NCI-H128 (cell line): ENCODE results near the gene IFT81.
"Not testable (repeated sequence)": the region's sequence is repeated elsewhere in the genome, so short reads cannot be mapped to it uniquely, and the experiment has no call there.

ENCODE experiments used
- DNase-seq: peaks from one replicate; lab custom pipeline; 2025; ENCODE audit not compliant: unreplicated experiment; lab: John Stamatoyannopoulos, UW

Gene IFT81

DNA sequence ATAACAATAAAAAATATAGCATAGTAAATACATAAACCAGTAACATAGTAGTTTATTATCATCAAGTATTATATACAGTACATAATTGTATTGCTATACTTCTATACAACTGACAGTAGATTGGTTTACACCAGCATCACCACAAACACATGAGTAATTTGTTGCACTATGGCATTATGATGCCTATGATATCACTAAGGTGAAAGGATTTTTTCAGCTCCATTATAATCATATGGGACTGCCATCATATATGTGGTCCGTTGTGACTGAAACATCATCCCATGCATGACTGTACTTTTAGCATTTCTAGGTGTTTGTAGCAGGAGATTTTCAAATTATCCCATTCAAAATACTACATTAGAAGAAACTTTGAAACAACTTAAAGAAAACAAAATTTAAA is 77.8 kb downstream of the IFT81 start:
- DNase-seq = no peak

DNA sequence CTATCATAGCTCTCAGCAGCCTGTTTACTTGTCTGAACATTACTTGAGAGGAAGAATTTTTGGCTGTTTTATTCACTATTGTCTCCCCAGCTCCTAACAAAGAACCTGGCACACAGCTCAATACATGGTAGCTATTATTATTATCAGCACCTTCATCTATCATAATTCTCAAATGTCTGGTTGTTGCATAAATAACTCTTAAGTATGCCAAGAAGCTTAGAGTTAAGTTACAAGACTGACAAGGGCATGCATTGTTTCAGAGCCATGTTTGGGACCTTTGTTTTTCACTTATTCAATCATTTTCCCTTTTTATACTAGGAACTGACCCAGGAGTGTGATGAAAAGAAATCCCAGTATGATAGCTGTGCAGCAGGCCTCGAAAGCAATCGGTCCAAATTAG is 79.4 kb downstream of the IFT81 start:
- no peak for DNase-seq

DNA sequence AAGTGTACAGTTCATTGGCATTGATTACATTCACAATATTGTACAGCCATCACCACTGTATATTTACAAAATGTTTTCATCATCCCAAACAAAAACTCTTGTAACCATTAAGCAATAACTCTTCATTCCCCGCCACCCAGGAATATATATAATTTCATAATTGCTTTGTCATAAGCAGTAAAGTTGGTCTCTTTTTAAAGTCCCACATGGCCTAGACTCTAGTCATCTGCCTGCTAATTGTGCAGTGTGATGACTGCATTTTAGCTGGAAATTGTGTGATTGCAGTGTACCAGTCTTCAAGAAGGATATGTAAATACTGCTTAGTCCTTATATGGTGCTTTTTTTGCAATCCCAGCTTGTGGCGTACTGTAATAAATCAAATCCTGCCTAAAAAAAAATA is 81.8 kb downstream of the IFT81 start:
- no peak for DNase-seq

DNA sequence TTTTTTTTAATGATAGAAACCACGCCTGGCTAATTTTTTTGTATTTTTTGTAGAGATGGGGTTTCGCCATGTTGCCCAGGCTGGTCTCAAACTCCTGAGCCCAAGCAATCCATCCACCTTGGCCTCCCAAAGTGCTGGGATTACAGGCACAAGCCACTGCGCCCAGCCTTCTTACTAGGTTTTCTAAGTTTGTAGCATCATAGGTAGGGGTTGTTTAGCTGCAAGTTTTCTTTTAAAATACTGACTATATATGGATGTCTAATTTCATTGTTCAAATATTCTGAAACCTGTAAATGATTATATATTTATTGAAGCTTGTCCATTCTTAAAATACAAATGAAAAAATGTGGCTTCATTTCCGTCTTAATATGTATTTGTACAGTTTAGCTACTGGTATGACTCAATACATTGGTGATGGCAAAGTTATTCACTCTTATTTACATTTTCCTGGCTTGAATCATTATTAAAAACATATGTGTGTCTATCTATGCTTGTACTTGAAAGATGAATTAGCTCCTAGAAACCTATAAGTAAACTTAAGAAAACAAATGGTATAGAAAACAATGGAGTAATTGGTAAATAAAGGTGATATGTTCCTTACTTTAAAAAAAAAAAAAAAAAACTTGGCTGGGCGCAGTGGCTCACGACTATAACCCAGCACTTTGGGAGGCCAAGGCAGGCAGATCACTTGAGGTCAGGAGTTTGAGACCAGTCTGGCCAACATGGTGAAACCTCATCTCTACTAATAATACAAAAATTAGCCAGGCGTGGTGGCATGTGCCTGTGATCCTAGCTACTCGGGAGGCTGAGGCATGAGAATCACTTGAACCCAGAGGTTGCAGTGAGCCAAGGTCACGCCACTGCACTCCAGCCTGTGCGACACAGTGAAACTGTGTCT is 87.7 kb downstream of the IFT81 start:
- not testable (repeated sequence) for DNase-seq

DNA sequence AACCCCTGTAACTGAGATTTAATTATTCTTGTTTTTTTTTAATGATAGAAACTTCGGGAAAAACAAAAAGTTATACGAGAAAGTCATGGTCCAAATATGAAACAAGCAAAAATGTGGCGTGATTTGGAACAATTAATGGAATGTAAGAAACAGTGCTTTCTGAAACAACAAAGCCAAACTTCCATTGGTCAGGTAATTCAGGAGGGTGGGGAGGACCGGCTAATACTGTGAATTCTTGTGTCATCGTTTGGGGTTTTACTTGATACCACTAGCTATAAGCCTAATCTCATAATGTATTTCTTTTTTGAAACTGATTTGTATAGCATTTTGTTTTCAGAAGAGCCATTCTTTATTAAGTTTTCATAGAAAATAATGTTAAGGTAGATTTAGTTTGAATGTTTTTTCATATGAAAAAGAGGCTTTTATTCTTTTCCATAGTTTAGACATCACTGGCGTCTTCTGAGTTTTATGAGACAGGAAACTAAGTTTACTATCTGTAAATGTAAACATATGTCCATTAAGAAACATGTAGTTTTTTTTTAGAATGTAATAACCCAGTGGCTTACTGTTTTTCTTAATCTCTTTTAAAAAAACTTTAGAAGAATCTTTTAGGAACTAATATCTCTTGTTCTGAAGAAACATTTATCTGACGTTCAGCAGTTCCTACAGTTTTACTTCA is 94.0 kb downstream of the IFT81 start:
- DNase-seq = no peak

DNA sequence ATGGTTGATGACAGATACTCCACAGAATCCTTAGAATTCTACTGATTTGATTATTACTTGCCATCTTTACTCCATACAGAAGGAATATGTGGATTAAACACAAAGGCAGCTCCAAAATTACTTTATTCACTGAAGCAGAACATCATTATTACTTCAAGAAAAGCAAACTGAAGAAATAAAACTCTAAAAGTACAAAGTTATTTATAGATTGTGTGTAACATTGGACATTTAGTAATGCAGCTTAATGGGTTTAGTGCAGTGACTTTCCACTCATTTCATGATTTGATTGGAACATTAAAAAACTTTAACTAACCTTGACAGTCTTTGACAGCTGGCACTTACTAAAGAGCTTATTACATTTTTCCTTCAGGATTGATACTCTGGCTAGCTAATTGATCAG is 97.9 kb downstream of the IFT81 start:
- no peak for DNase-seq

DNA sequence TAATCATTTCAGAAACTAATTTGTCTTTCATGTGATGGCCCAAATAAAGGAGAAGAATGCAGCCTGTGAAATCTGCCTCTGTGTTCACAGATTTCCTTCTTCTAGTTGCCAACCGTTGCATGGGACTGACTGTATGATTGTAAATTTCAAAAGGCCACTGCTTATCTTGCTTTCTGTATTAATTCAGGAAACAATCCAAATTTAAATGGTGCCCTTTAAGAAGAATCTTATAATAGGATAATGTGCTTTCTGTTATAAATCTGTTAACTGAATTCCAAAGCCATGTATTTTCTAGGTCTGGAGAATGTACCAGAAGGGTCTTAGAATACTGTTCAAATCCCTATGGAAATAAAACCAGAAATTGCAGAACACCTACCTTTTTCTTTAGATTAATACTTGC is 98.3 kb downstream of the IFT81 start:
- no peak for DNase-seq

DNA sequence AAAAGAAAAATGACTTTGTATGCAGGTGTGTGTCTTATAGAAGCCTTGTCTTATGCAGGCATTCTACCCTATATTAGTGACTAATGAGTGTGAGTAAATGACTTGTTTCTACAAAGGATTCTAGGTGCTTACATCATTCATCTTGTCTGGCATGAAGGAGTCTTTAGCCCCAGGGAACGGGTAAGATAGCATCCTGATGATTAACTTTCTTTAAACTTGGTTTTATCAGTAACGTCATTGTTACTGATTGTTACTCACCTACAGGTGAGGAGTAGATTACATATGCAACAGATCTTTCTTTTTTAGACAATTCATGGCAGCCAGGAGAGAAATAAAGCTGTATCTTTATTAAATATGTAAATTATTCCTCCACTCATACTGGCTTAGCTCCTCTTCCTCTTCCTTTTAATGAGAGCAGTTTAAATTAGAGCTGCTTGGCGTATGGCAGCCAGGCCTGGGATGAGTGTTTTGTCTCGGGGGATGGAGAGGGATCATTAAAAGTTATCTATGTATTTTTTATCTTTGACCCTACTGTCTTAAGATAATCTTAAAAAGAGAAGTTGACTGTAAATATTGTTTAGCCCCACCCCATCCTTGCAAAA is 99.7 kb downstream of the IFT81 start:
- DNase-seq = no peak

DNA sequence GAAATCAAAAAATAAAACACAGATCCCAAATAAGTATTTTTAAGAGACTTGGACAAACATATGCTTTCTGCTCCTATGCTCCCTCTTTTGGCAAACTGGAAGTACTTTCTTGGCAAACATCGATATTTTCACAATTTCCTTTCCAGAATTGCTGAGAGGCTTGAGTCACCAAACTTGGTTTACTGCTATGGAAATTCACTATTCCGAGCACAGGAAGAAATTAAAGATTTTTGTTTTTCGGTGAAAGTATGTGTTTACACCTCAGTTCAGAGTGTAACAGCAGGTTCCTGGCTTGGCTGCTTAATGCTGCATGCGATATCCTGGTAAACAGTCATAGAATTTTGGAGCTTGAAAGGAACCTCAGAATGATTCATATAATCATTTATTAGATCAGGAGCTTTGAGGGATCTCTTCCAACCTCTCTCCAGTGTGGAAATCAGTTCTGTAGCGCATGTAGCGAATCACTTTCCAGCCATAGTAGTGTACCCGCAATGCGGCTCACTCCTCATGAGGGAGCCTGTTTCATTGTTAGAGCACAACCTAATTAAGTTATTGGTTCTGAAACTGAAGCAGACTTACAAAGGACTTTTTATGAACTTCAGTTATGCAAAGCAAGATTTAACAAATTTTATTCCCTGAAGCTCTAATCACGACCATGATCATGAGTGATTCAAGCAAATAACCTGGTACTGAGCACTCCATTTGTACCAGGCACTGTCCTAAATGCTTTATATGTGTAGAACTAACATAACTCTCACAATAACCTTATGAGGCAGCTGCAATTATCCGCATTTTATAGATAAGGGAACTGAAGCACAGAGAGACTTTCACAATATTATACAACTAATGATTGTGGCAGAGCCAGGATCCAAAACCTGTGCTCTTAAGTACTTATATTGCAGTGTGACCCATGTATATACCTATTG is 100.5 kb downstream of the IFT81 start:
- no peak for DNase-seq

DNA sequence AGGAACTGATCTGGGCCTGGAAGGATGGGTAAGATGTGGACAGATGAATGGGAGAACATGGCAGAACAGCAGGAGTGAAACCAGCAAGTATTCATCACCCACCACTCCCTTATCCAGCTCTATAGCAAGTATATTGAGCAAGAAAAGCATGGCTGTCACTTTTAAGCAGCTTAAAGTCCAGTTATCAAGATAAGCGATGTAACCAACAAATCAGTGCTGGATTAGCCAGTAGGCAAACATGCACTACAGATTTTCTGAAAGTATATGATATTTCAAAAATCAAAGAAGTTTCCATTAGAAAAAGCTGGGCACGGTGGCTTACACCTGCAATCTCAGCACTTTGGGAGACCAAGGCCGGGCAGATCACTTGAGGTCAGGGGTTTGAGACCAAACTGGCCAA is 103.0 kb downstream of the IFT81 start:
- DNase-seq = no peak

DNA sequence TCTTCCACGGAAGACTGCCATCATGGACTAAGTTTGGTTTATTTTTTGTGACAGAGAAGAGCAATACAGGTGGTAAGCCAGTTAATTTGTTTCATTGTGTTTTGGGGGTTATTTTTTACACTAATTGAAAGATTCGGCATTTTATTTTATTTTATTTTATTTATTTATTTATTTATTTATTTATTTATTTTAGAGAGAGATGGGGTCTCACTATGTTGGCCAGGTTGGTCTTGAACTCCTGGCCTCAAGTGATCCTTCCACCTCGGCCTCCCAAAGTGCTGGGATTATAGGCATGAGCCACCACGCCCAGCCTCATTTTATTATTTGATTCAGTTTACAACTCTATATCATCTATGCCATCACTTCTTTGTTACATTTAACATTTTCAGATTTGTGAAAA is 104.2 kb downstream of the IFT81 start:
- not testable (repeated sequence) for DNase-seq

DNA sequence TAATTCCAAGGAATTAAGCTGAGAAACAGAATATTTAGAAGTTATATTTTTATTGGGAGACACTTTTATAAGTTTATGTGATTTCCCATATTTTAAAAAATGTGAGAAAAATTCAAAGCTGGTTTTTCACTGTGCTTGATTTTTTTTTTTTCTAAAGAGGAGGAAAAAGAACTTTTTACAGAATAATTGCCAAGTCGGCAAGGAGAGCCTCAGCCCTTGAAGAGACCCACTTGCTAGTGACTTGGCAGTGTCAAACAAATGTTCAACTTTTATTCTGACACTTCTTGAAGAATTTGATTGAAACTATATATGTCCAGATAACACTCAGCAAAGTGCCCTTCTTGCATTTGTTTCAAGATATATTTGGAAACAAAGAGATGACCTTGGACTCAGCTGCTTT is 104.6 kb downstream of the IFT81 start:
- DNase-seq = no peak

DNA sequence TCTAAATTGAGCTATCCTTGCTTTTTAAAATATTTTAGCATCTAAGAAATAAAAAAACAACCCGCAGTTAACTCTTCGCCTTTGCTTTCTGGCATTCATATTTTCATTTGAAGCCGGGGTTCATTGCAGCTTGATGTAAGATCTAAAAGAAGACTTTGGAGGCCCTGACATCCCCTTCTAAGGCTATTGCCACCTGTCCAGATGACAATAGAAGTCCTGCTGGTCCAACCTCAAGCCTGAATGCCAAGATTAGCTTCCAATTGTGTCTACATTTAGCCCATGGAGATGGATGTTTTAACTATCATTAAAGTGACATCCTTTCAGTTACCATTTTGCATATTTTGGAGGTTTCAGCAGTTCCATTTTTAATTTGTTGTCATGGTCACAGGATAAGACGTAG is 105.3 kb downstream of the IFT81 start:
- DNase-seq = no peak

DNA sequence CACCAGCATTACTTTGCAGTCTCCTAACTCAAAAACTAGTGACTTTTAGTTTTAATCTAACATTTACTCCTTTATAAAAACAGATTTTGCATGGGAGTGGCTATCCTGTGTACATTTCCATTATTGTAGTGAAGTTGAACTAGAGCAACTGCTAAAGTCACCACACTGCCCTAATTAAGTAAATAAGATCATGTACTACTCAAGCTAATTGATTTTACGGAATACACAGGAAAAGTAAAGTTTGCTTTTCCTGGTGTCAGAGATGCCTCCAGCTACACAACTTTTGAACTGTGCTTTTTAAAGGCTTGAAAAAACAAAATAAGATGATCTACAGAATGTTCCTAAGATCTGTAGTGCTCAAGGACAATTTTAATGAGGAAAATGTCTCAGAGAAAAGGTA is 106.5 kb downstream of the IFT81 start:
- DNase-seq = no peak

DNA sequence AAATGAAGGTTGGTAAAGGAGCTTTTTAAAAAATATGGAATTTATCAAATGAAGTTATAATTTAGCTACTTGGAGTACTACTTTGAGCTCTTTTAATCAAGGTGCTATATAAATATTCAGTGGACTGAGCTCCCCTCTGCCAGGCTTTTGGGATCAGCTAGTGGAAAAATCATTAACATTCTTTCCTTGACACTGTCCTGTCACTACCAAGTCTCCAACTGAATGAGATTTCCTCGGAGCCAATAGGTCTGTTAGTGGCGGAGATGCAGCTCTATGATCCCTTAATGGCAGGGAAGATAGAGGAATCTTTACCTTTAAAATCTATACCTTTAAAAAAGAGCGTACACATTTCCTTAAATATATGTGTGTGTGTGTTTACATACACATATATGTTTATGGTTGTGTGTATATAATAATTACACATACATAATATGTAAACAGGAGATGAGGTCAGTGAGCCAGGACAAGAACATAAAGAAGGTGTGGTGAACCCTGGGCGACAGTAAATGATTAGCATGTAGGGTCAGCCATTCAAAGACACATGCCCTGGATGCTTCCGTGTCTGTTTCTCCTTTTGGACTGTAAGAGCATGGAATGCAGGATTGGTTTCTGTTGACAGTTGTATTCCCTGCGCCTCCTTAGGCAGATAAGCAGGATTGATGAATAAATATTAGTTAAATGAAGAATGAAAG is 109.2 kb downstream of the IFT81 start:
- no peak for DNase-seq

DNA sequence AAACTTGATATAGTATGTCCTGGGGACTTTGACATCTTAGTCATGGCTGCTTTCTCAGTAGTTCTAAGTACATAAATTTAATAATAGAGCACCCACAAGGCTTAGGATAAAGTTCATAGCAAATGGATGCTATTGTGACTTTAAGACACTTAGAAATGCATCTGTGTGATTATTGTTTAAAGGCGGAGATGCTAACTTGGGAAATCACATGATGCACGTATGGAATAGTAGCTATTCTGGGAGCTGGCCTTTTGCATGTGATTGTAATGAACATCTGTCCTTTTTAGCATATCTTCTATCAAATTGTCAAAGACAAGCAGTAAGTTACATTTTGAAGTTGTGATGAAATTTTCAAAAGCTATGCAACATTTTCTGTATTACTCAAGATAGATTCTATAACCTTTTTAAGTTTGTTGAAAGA is 110.2 kb downstream of the IFT81 start:
- no peak for DNase-seq

DNA sequence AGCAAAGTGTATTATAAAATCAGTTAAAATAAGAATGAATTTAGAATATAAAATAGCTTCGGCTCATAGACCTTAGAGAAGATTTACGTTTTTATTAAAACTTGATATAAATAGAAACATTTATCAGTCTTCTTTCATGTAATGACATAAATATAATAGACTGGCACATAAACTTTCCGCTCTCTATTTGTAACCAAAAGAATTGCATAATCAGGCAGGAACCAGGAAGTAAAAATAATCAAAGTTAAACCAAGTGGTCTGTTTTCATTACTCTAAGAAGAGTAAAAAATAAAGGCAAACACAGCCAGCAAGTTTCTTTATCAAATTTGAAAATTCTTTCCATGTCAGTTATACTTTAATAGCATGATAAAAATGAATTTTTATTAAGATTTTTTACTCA is 110.6 kb downstream of the IFT81 start:
- no peak for DNase-seq

DNA sequence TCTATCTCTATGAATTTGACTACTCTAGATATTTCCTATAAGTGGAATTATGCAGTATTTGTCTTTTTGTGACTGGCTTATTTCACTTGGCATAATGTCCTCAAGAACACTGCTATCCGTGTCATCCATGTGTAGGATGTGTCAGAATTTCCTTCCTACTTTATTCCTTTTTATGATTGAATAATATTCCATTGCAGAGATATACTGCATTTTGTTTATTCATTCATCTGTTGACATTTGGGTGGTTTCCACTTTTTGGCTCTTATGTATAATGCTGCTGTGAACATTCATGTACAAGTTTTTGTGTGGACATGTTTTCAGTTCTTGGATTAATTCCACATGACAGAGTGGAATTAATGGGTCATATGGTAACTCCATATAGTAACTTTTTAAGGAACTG is 111.2 kb downstream of the IFT81 start:
- no peak for DNase-seq

DNA sequence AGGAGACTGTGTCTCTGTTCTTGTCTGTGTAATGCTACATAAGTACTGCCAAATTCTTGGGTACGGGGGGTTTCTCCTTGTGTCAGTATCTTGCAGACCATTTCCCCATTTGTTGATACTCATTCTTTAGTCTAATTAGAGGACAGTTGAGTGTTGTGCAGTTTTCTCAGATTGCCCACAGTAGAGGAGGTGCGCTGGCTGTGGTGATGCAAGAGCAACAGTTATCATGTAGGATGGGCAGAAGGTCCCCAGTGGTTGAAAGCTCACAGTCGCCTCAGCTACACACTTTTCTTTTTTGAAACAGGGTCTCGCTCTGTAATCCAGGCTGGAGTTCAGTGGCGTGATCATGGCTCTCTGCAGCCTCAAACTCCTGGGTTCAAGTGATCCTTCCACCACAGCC is 119.1 kb downstream of the IFT81 start:
- no peak for DNase-seq

DNA sequence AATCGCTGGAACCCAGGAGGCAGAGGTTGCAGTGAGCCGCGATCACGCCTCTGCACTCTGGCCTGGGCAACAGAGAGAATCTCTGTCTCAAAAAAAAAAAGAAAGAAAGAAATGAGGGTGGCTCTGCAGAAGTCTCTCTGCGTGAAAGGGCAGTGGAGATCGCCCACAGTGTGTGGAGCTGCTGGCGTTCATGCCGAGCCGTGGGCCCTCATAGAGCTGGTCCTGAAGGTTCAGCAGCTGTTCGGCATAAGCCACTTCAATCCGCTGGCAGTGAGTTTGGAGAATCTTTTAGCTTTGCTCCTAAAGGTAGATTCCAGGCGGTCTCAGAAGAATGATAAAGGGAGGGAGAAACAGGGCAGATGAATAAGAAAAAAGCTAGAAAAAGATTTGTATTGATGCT is 120.2 kb downstream of the IFT81 start:
- no peak for DNase-seq

DNA sequence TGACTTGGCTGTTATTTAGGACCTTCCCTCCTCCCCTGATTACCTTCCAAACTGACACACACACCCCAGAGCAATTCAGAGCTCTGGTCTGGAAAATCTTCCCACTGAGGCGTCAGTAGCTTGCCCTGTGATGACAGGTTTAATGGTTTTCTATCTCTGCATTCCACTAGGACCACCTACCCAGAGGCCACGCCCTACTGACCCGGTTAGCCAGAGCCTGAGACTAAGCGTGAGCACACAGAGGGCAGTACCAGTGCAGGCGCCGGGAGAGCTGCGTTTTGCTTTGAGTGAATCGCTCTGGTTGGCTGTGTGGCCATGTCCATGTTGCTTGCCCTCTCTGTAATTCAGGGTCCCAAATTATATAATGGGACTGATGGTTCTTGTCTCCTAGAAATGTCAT is 120.7 kb downstream of the IFT81 start:
- no peak for DNase-seq
